SW 1271 (cell line): ENCODE data around the gene MTERF1.
"Not testable (repeated sequence)": the region's sequence is repeated elsewhere in the genome, so short reads cannot be mapped to it uniquely, and the experiment has no call there.

Experiments
- DNase-seq, 2 experiments: peaks; one replicate each; lab custom pipeline; 2025; lab: John Stamatoyannopoulos, UW

The MTERF1 gene

DNA sequence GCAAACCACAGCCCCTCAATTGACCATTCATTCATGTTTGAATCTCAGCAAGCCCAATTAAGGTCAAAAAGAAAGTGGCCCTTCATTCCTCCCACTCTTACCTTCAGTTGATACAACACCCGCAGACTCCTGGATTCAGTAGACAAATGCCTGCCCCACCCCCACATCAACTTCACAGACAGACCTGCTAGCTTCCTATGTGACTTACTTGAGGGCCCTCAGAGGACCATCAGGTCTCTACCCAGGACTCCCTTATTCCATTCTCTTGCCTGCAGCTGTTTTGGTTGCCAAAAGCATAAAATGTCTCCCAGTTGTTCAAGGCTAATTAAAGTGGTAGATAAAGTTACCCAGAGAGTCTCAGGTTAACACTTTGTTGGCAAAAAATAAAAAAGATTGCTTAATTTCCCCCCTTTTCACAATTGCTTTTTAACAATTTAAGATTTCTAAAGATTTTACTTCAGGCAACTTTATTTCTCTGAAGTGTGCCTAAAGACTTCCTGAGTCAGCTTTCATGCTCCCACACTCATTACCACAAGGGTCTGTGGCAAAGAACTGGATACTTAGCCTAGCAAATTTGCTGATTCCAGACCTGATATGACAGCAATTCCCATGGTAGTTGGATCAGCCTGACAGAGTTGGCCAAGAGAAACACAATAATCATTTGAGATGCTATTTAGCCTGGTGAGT, 3.3 kb upstream of the MTERF1 start:
- no peak for DNase-seq

DNA sequence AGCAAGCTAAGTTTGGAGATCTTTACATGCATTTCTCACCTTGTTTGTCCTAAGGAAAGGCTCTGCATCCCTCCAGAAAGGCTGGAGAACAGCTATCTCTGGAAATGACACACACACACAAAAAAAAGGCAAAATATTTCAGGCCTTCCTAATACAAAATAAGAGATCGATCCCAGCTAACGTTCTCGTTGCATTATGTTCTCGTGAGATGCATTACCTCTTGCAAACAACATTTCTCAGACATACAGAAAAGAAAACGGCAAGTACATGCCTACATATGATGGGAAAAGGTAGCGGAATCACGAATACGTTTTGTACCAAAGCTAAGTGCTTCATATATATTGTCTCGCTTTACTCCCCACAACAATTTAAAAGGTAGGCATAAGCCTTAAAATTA, 488 bp downstream of the MTERF1 start:
- DNase-seq, result no peak

DNA sequence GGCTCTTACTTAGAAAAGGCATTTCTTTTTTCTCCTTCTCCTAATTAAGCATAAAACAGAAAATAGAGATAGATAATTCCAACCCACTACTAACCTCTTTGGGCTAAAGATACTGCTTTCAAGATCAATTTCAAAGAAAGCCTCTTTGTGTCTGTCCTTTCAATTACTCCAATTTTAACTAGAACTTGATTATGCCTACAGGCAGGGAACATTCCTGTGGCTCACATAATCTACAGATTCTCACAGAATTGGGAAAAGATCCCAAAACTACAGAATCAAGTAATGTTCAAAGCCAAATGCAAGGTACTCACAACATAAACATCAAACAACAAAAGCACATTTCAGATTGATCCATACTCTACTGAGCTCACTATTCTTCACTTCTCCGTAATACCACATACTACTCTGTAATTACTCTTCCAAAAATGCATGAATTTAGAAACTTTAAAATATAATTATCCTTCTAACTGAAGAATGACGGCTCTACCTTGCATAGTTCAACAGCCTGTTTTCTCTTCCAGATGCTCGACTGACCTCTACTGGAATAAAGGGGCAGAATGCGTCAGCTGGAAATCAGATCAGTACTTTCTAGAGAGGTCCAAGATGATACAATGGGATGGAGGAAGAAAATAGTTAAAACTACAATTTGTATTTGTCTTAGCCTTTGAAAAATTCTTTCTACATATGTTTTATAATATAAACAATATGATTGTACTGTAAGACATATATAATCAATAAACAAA, 3.9 kb downstream of the MTERF1 start:
- DNase-seq, result no peak

DNA sequence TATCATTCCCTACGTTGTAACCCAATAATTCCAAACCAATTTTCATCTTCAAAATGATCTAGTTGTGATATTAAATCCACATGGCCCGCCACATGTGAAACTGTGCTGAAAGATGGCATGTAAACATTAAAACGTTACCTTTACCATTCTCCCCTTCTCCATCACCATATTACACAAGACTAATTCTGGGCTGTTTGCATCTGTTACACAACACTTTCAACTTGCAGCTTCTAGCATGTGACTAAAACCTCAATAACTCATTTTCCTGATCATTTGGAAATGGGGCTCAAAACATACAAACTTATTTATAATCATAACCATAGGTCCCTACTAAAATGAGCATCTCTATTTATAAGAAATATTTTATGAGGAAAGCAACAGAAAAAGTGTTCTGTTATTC, 4.7 kb downstream of the MTERF1 start:
- DNase-seq, result no peak

DNA sequence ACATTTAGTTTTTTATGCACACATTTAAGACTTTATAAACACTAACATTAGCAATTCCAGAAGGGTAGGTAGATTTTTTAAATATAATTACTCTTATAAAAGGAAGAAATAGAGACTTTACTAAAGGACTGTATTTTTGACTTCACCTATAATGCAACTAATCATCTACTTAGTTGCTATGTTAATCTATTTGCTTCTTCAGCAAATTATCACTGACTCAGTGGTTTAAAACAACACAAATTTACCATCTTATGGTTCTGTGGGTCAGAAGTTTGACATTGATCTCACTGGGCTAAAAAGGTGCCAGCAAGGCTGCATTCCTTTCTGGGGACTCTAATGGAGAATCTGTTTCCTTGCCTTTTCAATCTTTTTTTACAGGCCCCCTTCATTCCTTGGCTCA, 7.6 kb downstream of the MTERF1 start:
- no peak for DNase-seq

DNA sequence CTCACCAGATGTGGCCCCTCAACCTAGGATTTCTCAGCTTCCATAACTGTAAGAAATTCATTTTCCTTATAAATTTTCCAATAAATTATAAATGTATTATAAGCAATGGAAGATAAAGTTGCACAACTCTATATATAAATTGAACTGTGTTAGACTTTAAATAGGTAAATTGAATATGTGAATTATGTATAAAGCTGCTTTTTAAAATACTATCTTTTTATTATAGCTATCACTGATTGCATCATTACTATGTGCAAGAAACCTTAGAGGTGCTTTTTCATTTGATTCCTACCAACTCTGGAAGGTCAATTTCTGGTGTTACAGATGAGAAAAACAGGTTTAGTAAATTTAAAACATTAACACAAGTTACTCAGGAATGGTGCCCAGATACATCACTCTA, 8.4 kb downstream of the MTERF1 start:
- DNase-seq, result no peak

DNA sequence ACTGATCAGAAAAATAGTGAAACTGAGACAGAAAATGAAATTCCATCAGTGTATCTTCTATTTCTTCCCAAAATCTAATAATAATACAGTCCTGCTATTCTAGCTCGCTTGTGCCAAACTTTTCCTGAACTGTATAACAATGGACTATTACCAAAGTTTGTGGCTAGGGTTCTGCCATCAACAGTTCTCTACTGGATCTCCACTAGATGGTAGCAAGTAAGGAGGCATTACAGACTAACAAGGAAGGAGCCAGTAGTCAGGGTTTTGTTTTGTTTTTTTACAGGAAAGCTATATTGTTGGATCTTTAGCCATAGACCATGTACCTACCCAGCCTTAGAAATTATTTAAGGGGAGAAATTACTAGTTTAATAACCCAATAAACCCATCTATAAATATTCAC, 10.8 kb downstream of the MTERF1 start:
- peak in 1 of 2 experiments; percentile 6 for DNase-seq

DNA sequence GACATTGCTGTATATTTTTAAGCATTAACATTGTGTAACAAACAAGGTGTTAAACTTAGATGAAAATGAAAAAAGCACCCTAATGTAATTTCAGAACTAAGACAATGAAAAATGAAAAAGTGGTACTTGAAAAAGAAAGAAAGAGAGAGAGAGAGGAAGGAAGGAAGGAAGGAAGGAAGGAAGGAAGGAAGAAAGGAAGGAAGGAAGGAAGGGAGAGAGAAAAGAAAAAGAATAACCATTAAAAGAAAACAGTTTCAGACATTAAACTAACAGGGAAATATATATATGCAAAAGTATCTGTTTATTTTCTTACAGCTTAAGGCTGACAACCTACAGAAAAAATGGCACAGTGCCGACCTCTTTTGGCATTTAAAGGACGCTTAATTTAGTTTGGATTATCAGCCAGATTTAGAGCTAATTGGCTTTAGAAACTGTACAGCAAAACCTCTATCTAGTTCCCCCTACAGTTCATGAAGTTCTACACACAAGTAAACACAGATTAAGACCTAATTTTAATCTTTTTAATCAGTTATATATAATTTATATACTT, 13.8 kb downstream of the MTERF1 start:
- no peak for DNase-seq

DNA sequence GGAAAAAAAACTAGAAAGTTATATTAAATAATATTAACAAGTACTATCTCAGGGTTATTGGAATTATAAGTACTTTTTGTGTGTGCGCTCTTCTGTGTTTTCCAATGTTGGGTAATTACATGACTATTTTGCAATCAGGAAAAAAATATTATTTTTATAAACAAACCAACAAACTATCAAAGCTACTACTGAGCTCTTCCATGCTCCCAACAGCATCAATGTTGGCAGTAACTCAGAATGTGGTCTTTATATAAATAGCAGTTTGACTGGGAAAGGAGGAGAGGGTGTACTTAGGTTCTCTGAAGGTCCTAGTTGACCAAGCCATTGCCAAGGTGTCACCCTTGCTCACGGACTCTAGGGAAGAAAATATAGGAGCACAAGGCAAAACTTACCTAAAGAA, 15.0 kb downstream of the MTERF1 start:
- DNase-seq, result no peak

DNA sequence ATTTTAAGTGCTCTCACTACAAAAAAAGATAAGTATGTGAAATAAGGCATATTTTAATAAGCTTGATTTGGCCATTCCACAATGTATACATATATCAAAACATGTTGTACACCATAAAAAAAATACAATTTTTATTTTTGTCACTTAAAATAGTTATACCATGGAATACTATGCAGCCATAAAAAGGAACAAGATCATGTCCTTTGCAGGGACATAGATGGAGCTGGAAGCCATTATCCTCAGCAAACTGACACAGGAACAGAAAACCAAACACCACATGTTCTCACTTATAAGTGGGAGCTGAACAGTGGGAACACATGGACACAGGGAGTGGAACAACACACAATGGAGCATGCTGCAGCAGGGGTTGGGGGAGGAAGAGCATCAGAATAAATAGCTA, 15.9 kb downstream of the MTERF1 start:
- not testable (repeated sequence) for DNase-seq

DNA sequence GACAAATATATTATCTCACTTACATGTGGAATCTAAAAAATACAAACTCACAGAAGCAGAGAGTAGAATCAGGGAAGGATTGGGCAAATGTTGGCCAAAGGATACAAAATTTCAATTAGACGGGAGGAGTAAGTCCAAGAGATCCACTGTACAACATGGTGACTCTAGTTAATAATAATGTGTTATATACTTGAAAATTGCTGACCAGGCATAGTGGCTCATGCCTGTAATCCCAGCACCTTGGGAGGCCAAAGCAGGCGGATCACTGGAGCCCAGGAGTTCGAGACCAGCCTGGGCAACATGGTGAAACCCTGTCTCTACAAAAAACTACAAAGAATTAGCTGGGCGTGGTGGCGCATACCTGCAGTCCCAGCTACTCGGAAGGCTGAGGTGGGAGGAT, 16.4 kb downstream of the MTERF1 start:
- no peak for DNase-seq

DNA sequence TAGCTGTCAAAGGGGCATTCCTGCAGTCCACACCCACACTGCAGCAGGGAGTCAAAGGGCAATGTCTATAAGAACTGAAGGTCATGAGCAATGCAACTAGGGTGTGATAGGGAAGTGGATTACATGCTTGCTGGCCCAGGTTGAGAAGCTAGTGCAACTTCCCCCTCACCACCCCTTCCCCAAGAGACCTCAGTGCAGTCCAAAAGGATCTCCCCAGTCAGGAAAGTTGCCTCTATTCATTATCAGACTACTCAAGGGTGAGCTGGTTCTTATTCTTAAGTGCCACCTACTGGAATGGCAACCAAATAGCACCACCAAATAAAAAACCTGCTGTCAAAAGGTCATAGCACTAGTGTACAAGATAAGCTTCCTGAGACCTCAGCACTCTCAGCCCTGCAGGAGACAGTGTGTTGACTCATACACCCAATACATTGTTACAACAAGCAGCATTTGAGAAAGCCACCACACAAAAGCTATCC, 28.2 kb downstream of the MTERF1 start:
- peak in 1 of 2 experiments; percentile 14 for DNase-seq

DNA sequence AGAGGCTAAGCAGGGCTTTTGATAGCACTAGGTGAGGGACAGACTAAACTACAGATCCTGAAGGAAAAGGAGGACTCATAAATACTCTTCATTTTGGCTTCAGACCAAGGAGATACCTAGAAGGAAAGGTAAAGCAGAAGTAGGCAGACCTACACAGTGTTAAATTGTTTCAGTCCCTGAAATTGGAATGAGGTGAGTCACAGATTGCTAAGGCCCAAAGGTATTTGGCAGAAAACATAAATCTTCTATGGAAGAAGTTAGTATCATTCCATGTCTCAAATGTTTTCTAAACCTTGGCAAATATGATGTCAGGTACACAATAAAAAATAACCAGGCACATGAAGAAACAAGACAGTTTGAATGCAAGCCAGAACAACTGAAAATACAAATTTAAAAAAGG, 30.0 kb downstream of the MTERF1 start:
- peak in 1 of 2 experiments; percentile 57 for DNase-seq

DNA sequence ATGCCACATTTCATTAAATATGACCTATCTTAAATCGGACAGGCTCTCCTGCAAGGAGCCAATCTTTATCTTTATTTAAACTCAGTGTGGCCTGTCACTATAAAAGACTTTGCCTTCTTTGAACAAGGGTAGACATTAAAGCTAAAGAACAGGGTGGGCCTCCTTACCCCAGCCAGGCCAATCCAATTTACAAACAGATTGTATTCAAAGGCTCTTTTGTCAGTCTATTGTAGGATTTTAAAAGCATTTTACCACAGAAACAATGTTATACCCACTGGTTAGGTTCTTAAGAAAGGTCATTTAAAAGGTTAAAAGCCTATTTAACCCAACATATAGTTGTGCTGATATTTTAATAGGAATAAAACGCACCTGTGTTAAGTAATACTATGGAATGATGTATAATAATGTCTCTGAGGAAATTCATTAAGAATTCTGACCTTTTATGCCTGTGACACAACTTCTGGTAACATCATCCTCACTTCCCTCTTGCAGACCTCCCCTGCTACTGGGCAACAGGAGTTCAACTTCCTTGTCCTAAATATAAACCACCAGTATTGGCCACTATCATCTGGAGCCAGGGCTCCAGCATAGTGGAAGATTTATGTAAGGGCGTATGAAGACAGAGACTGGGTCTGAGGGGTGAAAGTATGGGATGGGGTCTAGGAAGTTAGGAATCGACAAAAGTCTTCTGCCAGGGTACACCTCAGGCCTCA, 32.5 kb downstream of the MTERF1 start:
- no peak for DNase-seq

DNA sequence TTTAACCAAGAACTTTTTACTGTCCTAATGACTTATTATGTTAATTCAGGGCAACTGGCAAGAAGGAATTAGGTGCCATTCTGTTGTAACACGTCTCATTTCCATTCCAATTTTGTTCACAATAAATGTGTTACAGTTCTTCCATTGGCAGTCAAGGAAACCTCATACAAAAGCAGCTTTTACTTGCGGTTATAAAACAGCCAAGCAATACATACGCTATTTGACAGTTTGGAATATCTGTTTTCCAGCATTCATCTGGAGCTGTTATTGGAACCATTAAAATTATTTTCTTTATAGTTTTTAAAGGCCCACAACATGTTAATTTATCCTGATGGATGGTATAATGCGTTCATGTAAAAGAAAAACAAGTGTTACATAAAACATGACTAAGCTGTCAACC, 33.3 kb downstream of the MTERF1 start:
- DNase-seq, result no peak

DNA sequence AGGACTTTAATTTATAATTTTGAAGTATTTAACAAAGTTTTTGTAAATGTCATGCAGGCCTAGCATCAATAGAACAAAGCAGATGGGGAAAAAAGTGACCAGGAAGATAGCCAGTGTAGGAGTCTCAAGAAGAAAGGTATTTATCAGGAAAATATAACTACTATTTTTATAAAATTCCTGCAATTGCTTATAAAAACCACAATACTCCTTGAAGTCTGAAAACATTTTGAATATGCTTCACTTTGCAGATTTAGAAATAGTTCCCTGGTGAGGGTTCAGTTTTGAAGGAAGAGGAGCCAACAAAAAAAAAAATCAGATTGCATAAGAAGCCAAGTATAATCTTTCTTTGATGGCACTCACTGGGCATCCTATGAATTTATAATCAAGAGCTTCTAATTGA, 34.1 kb downstream of the MTERF1 start:
- DNase-seq, result no peak

DNA sequence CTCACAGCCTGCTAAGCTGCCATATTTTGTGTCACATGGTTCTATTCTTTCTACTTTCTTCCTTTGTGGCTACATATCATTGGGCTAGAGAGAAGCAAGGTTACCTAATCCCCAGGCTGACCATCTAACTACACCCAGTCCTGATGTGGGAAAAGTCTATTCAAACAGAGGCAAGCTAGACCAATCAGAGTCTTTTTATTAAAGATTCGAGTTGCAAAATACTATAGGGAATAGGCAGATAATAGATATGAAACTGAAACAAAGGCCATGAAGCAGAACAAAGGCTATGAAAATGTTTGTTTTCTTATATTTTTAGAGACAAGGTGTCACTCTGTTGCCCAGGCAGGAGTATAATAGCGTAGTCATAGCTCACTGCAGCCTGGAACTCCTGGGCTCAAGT, 36.7 kb downstream of the MTERF1 start:
- DNase-seq, result no peak

DNA sequence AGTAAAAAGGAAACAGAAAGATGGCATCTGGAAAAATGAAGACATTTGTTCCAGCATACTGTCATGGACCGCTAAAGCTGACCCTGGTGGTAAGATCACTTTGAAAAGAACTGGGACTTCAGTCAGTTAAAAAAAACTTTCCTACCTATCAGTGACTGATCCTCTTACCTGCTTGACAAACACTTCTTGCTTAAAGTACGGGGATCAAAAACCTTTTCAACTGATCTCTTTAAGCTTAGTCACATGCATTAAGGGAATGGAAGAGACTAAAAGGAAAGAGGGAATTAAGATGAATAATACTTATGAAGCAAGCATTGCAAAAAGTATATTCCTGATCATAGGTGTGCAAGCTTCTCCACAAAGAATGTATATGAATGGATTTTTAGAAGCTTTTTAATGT, 42.1 kb downstream of the MTERF1 start:
- DNase-seq, result no peak

DNA sequence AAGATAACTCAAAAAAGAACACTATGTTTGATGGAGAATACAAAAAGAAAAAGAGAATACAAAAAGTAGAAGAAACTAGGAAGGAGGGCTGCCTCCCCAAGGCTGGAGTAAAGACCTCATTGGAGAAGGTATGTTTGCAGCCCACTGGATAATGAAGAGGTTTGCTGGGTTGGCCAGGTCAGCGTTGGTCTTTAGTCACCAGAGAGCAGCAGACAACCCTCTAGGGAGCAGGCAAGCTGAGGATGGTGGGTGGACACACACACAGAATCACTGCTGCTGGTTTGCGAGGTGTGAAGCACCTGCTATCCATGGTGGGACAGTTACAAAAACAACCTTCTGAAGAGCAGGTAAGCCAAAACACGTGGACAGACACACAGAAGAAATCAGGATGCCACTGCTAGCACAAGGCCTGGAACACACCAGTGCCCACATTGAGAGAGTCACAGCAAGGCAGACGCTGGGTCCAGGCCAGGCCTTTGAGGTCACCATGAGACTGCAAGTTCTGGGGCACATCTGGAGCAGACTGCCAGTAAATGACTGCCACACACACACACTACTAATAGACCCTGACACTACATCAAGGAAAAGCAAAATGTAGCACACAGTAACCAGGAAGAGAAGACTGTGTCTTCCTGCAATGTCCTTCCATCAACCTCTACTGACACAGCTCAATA, 43.0 kb downstream of the MTERF1 start:
- no peak for DNase-seq

DNA sequence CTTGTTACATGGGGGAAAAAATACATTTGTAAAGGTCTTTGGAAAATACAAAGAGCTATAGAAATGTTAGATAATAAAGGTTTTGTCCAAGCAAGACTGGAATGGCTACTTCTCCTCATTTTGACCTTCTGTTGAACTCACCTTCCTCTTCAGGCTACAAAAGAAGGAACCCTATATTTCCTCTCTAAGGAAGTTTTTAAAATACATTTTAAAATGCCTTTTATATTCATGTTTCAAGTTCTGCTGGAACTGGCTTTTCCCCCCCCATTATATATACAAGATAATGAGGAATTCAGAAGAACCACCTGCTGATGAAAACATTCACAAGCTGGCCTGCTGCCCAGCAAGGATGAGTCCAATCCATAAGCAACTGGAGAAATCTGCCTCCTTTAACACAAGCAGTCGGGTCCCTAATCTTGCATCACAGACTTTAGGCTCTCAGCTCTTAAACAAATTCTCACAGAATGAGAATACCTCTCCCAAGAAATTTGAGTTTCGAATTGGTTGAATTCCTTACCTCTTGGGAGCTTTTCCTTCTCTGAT, 44.6 kb downstream of the MTERF1 start:
- no peak for DNase-seq

DNA sequence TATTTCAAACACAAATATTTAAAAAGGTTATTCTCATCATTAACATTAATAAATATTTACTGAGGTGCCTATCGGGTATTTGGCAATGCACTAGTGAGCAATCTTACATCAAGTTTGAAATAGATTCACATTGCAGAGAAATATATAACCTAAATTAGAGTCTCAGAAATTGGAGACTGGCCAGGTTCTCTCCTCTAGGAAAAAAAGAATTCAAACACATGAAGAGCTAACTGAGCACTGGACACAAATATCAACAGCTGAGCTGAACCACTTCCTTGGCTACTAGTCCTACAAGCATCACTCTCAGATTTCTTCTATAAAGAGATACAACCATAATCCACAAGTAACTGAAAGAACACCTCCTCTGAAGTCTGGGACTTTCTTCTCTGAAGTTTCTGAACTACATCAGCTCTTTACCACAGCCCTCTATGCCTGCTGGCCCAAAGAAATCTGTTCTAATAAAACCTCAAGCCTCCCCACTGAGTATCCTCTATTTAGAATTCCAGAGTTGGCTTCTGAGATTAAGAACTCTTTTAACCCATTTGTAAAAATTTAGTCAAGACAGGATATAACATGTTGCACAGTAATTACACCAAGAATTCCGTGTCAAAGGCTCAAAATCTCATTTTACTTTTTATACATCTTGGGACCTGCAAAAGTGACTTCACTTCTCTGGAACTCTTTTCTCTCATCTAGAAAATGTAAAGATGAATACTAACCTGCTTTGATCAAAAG, 45.2 kb downstream of the MTERF1 start:
- no peak for DNase-seq
